Keratinocyte (primary cell): ENCODE results near the gene CASR. TPM values are rescaled to one million over a fixed set of nuclear protein-coding genes. Genes with fewer than 3 reads are reported as not detected.
"Not testable (repeated sequence)": the region's sequence is repeated elsewhere in the genome, so short reads cannot be mapped to it uniquely, and the experiment has no call there.

ENCODE experiments used
- DNase-seq: peaks from one replicate; pipeline ENCODE4 v3.0.0-alpha.2; 2011; ENCODE audit warnings: low read depth, missing footprints, low spot score
- FAIRE-seq: peaks from 2 replicates; lab custom pipeline; 2011; peaks lifted over from hg19 to GRCh38; lab: Jason Lieb, UNC
- H2AFZ ChIP-seq: 2 replicates; pipeline ENCODE4 v1.6.0; 2012; ENCODE audit warnings: low read length, control low read depth, inconsistent platforms; ENCODE audit not compliant: control insufficient read depth
- H3K27ac ChIP-seq: 2 replicates; pipeline ENCODE4 v1.5.1; 2011; ENCODE audit warnings: low read length; ENCODE audit not compliant: control insufficient read depth, insufficient read depth
- H3K27me3 ChIP-seq: 3 replicates; pipeline ENCODE4 v1.6.0; 2011; ENCODE audit warnings: low read length; ENCODE audit not compliant: control insufficient read depth, insufficient read depth; ENCODE audit errors: extremely low read depth
- H3K36me3 ChIP-seq, 2 experiments: 2 replicates in 1 of 2; 3 replicates in 1 of 2; pipeline ENCODE4 v1.5.1; 2011; ENCODE audit warnings: low read length in 2 of 2, mild to moderate bottlenecking in 1 of 2; ENCODE audit not compliant: control insufficient read depth in 2 of 2, insufficient read depth in 2 of 2; ENCODE audit errors: extremely low read depth in 1 of 2
- H3K4me1 ChIP-seq: 3 replicates; pipeline ENCODE4 v1.5.1; 2011; ENCODE audit warnings: low read length; ENCODE audit not compliant: control insufficient read depth, insufficient read depth; ENCODE audit errors: extremely low read depth
- H3K4me2 ChIP-seq: 3 replicates; pipeline ENCODE4 v1.6.0; 2011; ENCODE audit warnings: low read depth, low read length; ENCODE audit not compliant: control insufficient read depth, insufficient read depth; ENCODE audit errors: extremely low read depth
- H3K4me3 ChIP-seq, 3 experiments: fragments of 200-600 bp in 1 of 3; sonication (generic) in 1 of 3; 2 replicates in 2 of 3; 3 replicates in 1 of 3; pipeline ENCODE4 v1.5.1; 2011 to 2016; ENCODE audit warnings: low read length in 3 of 3, mild to moderate bottlenecking in 3 of 3, control low read depth in 2 of 3, inconsistent platforms in 1 of 3, low read depth in 1 of 3, mixed read lengths in 1 of 3, mixed run types in 1 of 3, moderate library complexity in 1 of 3; ENCODE audit not compliant: control insufficient read depth in 2 of 3, insufficient read depth in 2 of 3; ENCODE audit errors: extremely low read depth in 1 of 3
- H3K79me2 ChIP-seq: 2 replicates; pipeline ENCODE4 v1.6.0; 2012; ENCODE audit warnings: low read length; ENCODE audit not compliant: control insufficient read depth, insufficient read depth
- H3K9ac ChIP-seq: 3 replicates; pipeline ENCODE4 v1.6.0; 2011; ENCODE audit warnings: low read length; ENCODE audit not compliant: control insufficient read depth, insufficient read depth; ENCODE audit errors: extremely low read depth
- H3K9me1 ChIP-seq: 3 replicates; pipeline ENCODE4 v1.6.0; 2011; ENCODE audit warnings: low read length; ENCODE audit not compliant: control insufficient read depth, insufficient read depth; ENCODE audit errors: extremely low read depth
- H3K9me3 ChIP-seq: 2 replicates; pipeline ENCODE4 v1.5.1; 2012; ENCODE audit warnings: low read depth, low read length; ENCODE audit not compliant: control insufficient read depth
- H4K20me1 ChIP-seq: 3 replicates; pipeline ENCODE4 v1.6.0; 2011; ENCODE audit warnings: low read length; ENCODE audit not compliant: control insufficient read depth, insufficient read depth; ENCODE audit errors: extremely low read depth
- EZH2 ChIP-seq: IDR thresholded peaks from one replicate; pipeline ENCODE4 v1.6.1; 2012; ENCODE audit warnings: inconsistent platforms, mild to moderate bottlenecking, low read length, moderate library complexity
- dilution Hi-C: fragments of 300-500 bp; cut with MboI; formaldehyde crosslinking; loops from one replicate; pipeline ENCODE4 v1.7.0; 2020; ENCODE audit warnings: low sequenced_read_pairs; ENCODE audit not compliant: extremely low pct_ligation_motif_present
- polyA plus RNA-seq, 5 experiments: library from polyadenylated mRNA; depleted of rRNA in 3 of 5; stranded (reverse) in 3 of 5; stranded (forward) in 1 of 5; unstranded in 1 of 5; fragments of >200 nt; gene quantifications; 1 replicate in 1 of 5; 2 replicates in 3 of 5; 3 replicates in 1 of 5; pipeline versions ENCODE4 v1.2.1 to v1.2.3, GENCODE V29; 2011 to 2012; ENCODE audit warnings: missing spikeins in 2 of 5, low read depth in 1 of 5, low replicate concordance in 1 of 5
- TF ChIP-seq, protein P1 (sequence below), 3 experiments: IDR thresholded peaks in 1 of 3; conservative IDR thresholded peaks in 1 of 3; optimal IDR thresholded peaks in 1 of 3; 2 replicates in 2 of 3; 3 replicates in 1 of 3; pipeline versions ENCODE3 to v1.5.1; 2011; ENCODE audit warnings: low read length in 3 of 3, mild to moderate bottlenecking in 3 of 3, moderate library complexity in 2 of 3, control low read depth in 1 of 3, inconsistent platforms in 1 of 3; ENCODE audit not compliant: insufficient read depth in 2 of 3; ENCODE audit errors: extremely low read depth in 1 of 3

CASR gene
- polyA plus RNA-seq, 1 donor (not counting 4 experiments of a cell fraction or from before 2014, with no cell fraction given): not detected

DNA sequence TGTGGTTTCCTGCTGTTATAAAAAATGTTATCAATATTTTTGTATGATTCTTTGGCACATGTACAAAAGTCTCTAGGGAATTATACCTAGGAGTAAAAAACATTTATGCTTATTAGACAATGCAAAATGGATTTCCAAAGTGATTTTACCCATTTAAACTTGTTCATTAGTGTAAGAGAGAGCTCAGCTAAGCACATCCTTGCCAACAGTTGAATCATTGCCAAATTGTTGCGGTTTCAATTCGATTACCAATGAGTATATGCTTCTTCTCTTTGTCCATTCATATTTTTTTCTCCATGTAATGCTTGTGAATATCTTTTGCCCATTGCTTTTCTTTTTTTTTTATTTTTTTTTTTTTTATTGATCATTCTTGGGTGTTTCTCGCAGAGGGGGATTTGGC lies 17.2 kb downstream of the CASR start:
- FAIRE-seq (no peak), DNase-seq (no peak)
- Histone ChIP-seq H3K36me3 (no peaks in the 10 kb centered on the region), H3K79me2 (no peaks in the 10 kb centered on the region), H3K4me2 (no peak overlapping the region), H3K27ac (no peak overlapping the region), H3K9ac (no peak overlapping the region), H3K9me3 (no peaks in the 10 kb centered on the region), H3K9me1 (no peaks in the 10 kb centered on the region), H4K20me1 (no peaks in the 10 kb centered on the region), H3K27me3 (no peaks in the 10 kb centered on the region), H2AFZ (no peak overlapping the region), H3K4me3 (no peak overlapping the region), H3K4me1 (no peaks in the 10 kb centered on the region)
- TF ChIP-seq, protein P1, sequence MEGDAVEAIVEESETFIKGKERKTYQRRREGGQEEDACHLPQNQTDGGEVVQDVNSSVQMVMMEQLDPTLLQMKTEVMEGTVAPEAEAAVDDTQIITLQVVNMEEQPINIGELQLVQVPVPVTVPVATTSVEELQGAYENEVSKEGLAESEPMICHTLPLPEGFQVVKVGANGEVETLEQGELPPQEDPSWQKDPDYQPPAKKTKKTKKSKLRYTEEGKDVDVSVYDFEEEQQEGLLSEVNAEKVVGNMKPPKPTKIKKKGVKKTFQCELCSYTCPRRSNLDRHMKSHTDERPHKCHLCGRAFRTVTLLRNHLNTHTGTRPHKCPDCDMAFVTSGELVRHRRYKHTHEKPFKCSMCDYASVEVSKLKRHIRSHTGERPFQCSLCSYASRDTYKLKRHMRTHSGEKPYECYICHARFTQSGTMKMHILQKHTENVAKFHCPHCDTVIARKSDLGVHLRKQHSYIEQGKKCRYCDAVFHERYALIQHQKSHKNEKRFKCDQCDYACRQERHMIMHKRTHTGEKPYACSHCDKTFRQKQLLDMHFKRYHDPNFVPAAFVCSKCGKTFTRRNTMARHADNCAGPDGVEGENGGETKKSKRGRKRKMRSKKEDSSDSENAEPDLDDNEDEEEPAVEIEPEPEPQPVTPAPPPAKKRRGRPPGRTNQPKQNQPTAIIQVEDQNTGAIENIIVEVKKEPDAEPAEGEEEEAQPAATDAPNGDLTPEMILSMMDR (optimal IDR thresholded peaks at IDR 0.05 in 1 of 3, IDR thresholded peaks at IDR 0.05 in 1 of 3, conservative IDR thresholded peaks at IDR 0.05 in 1 of 3; ENCODE audit: extremely low read depth in 1 of 3, insufficient read depth in 2 of 3, low read length in 3 of 3): no peak
- no peak for TF ChIP-seq EZH2
- dilution Hi-C loops: no loop called here

DNA sequence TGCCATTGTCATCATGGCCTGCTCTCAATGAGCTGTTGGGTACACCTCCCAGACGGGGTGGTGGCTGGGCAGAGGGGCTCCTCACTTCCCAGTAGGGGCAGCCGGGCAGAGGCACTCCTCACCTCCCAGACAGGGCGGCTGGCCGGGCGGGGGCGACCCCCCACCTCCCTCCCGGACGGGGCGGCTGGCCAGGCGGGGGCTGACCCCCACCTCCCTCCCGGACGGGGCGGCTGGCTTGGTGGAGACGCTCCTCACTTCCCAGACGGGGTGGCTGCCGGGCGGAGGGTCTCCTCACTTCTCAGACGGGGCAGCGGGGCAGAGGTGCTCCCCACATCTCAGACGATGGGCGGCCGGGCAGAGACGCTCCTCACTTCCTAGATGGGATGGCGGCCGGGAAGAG lies 18.0 kb downstream of the CASR start:
- dilution Hi-C loops: not testable (repeated sequence)

DNA sequence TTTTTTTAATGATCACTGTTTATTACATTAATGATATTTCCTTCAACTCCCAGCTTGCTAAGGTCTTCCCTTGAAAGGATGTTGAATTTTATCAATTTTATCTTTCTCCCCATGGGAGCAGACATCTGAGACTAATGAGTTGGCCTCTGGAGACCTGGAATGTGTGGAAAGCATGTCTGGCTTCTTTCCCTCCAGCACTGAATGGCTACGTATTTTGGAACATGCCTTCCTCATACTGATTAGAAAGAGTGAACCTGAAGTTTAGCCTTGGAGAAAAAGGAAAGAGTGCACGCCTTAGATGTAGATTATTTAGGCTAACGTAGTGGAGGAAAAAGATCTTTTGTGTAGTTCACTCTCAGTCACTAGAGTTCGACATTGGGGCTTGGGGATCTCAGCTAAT lies 25.1 kb downstream of the CASR start:
- Histone ChIP-seq H3K4me1 (no peaks in the 10 kb centered on the region), H3K27me3 (no peaks in the 10 kb centered on the region), H3K27ac (no peak overlapping the region), H3K4me3 (no peak overlapping the region), H2AFZ (no peak overlapping the region), H3K79me2 (no peaks in the 10 kb centered on the region), H3K36me3 (no peaks in the 10 kb centered on the region), H3K9ac (no peak overlapping the region), H3K4me2 (no peak overlapping the region), H3K9me1 (no peaks in the 10 kb centered on the region), H3K9me3 (no peaks in the 10 kb centered on the region), H4K20me1 (no peaks in the 10 kb centered on the region)
- FAIRE-seq (no peak), DNase-seq (no peak)
- TF ChIP-seq, protein P1 (optimal IDR thresholded peaks at IDR 0.05 in 1 of 3, IDR thresholded peaks at IDR 0.05 in 1 of 3, conservative IDR thresholded peaks at IDR 0.05 in 1 of 3; ENCODE audit: extremely low read depth in 1 of 3, insufficient read depth in 2 of 3, low read length in 3 of 3): no peak
- no peak for TF ChIP-seq EZH2
- dilution Hi-C loops: no loop called here

More for the DNA sequence above, 18.0 kb downstream of the CASR start:
- H3K9ac ChIP-seq, H3K4me1 ChIP-seq, DNase-seq, H3K79me2 ChIP-seq, H3K4me3 ChIP-seq, H3K36me3 ChIP-seq, H2AFZ ChIP-seq, H3K9me3 ChIP-seq, H3K4me2 ChIP-seq, H3K9me1 ChIP-seq, H3K27ac ChIP-seq, H4K20me1 ChIP-seq, H3K27me3 ChIP-seq, FAIRE-seq: not testable (repeated sequence)
